H1 (cell line): ENCODE data around the gene INPP5A. TPM values are rescaled to one million over a fixed set of nuclear protein-coding genes. Genes with fewer than 3 reads are reported as not detected.

Experiments used
- CEBPB ChIP-seq: IDR thresholded peaks from 2 replicates; pipeline ENCODE4 v1.6.1; 2012; ENCODE audit warnings: low read depth, low read length
- HDAC2 ChIP-seq, 2 experiments: fragments of 300-600 bp in 1 of 2; sonication (generic) in 1 of 2; IDR thresholded peaks; 2 replicates each; pipeline ENCODE4 v1.6.1; 2011 to 2012; ENCODE audit warnings: low read depth in 2 of 2, low read length in 2 of 2, mild to moderate bottlenecking in 2 of 2, moderate library complexity in 2 of 2, borderline replicate concordance in 1 of 2, inconsistent platforms in 1 of 2
- KDM4A ChIP-seq: IDR thresholded peaks from one replicate; pipeline ENCODE4 v1.7.1; 2012; ENCODE audit warnings: low read depth, mild to moderate bottlenecking, moderate library complexity, low read length, inconsistent platforms; ENCODE audit not compliant: severe bottlenecking
- polyA plus RNA-seq, 7 experiments: library from polyadenylated mRNA; depleted of rRNA in 3 of 7; stranded (reverse) in 5 of 7; unstranded in 2 of 7; fragments of >200 nt in 5 of 7; fragments of 200-250 nt in 2 of 7; gene quantifications; 1 replicate in 5 of 7; 2 replicates in 1 of 7; 4 replicates in 1 of 7; pipeline versions ENCODE4 v1.2.1 to v1.2.3, GENCODE V29; 2011 to 2013; ENCODE audit warnings: missing spikeins in 2 of 7, mixed read lengths in 2 of 7
- total RNA-seq: library from RNA; stranded (reverse); fragmentation: NEBNext Ultra II Directional; extraction: Animal tissue kit (Norgen Biotek cat#: 25700); gene quantifications from 2 replicates; pipeline ENCODE4 v1.2.1, GENCODE V29; 2021
- TF ChIP-seq, protein P1 (sequence below): IDR thresholded peaks from 2 replicates; pipeline ENCODE4 v1.6.1; 2011; ENCODE audit warnings: low read depth, mild to moderate bottlenecking, low read length; ENCODE audit not compliant: insufficient read depth

Gene INPP5A
- total and polyA plus RNA-seq, 2 of the 8 experiments (the other 6 are each of a cell fraction or from before 2014, with no cell fraction given), result 19.7 to 27.5 TPM

DNA sequence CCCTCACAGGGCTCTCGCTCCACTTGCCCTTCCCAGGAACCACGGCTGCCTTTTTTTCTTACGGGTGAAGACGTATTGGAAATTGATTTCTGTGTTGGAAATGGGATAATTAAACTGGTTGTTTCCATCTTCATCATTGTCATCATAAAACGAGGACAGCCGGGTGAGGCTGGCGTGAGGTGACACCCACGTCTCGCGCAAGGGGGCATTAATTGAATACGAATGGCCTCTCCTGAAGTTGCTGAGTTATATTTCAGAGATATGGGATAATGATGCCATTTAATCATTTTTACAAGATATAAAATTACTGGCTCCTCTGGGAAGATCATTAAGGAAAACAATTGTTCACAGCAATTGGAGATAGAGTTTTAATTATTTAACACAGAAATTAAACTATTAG, 266.7 kb downstream of the INPP5A start (continued):
- TF ChIP-seq HDAC2 (IDR thresholded peaks at IDR 0.05; ENCODE audit: borderline replicate concordance in 1 of 2, low read depth in 2 of 2, low read length in 2 of 2), result no peak
- TF ChIP-seq CEBPB, result no peak
- TF ChIP-seq KDM4A, result no peak
- TF ChIP-seq, protein P1, sequence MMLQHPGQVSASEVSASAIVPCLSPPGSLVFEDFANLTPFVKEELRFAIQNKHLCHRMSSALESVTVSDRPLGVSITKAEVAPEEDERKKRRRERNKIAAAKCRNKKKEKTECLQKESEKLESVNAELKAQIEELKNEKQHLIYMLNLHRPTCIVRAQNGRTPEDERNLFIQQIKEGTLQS, result no peak
